ENCODE measurements around the gene ASTN2.

The ASTN2 gene

DNA sequence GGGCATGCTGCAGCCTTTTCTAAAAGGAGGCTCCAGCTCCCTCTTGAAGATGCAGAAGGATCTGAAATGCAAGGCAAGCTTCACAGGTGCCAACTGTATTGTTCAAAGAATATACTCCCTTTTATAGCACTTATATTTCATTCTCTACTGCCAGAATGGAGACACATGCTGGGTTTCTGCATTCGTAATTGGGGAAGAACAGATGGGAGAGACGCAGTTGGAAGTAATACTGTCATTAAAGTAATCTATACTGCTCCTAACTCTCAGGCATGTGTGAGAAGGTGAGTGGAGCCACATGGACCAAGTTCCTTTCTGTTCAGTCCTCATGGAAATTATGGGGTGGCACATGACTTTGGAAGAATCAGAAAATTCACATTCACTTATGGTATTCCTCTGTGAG lies 501.3 kb downstream of the ASTN2 start:
- TF ChIP-seq ZNF274 (IDR thresholded peaks at IDR 0.05; ENCODE audit: low read depth, low read length) = no peak
- no peak for TF ChIP-seq SUZ12 (IDR thresholded peaks at IDR 0.05; ENCODE audit: extremely low read depth, insufficient read depth, insufficient read length)
- TF ChIP-seq YY1 (IDR thresholded peaks at IDR 0.05; ENCODE audit: insufficient read depth, insufficient read length) = no peak
- no peaks in the 10 kb centered on the region for H3K4me1 ChIP-seq (ENCODE audit: insufficient read depth, insufficient read length)
- H3K4me3 ChIP-seq (ENCODE audit: insufficient read length, low read depth) = no peak overlapping the region
- no peak overlapping the region for H3K9ac ChIP-seq (ENCODE audit: insufficient read length, low read depth)
- no peaks in the 10 kb centered on the region for H3K9me3 ChIP-seq (ENCODE audit: insufficient read depth, low read length)
- H3K27me3 ChIP-seq (ENCODE audit: insufficient read depth, insufficient read length) = no peaks in the 10 kb centered on the region
- no peak for DNase-seq (ENCODE audit: low read depth, low spot score)
- no peaks in the 10 kb centered on the region for H3K36me3 ChIP-seq (ENCODE audit: insufficient read depth, insufficient read length, low read length)

DNA sequence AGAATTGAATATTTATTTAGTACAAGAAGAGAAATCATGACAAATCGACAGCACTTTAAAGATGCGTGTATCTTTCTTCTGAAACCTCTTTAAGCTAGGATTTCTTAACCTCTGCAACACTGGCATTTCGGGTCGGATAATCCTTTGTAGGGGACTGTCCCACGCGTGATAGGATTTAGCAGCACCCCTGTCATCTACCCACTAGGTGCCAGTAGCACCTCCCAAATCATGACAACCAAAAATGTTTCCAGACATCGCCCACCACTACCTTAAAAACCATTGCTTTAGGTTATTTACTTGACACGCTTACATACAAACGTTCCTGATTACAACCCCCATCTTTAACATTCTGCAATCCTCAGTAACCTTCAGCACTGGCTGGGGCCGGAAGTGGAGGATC lies 504.7 kb downstream of the ASTN2 start:
- Histone ChIP-seq H3K4me1 (ENCODE audit: insufficient read depth, insufficient read length) (no peaks in the 10 kb centered on the region), H3K9ac (ENCODE audit: insufficient read length, low read depth) (no peak overlapping the region), H3K4me3 (ENCODE audit: insufficient read length, low read depth) (no peak overlapping the region), H3K27me3 (ENCODE audit: insufficient read depth, insufficient read length) (no peaks in the 10 kb centered on the region), H3K9me3 (ENCODE audit: insufficient read depth, low read length) (no peaks in the 10 kb centered on the region), H3K36me3 (ENCODE audit: insufficient read depth, insufficient read length, low read length) (no peaks in the 10 kb centered on the region)
- no peak for DNase-seq (ENCODE audit: low read depth, low spot score)
- no peak for TF ChIP-seq ZNF274 (IDR thresholded peaks at IDR 0.05; ENCODE audit: low read depth, low read length)
- no peak for TF ChIP-seq SUZ12 (IDR thresholded peaks at IDR 0.05; ENCODE audit: extremely low read depth, insufficient read depth, insufficient read length)

DNA sequence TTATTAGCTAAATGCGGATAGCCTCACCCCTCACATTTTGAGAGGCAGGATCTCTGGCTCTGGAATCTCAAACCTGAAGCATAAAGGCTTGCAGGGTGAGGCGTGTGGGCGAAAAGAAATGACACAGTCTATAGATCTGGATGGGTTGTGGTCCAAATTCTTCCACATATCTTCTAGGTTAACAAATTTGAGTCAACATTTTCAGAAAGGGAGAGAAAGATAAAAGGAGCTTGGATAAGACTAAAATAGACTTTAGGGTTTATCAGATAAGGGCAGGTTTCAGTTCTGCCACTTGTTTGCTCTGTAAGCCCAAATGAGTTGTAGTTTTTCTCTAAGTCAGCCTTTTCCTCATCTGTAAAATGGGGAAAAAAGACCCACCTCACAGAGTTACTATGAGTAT lies 506.9 kb downstream of the ASTN2 start:
- no peaks in the 10 kb centered on the region for H3K27me3 ChIP-seq (ENCODE audit: insufficient read depth, insufficient read length)
- no peaks in the 10 kb centered on the region for H3K4me1 ChIP-seq (ENCODE audit: insufficient read depth, insufficient read length)
- H3K4me3 ChIP-seq (ENCODE audit: insufficient read length, low read depth) = no peak overlapping the region
- DNase-seq (ENCODE audit: low read depth, low spot score) = no peak
- no peaks in the 10 kb centered on the region for H3K9me3 ChIP-seq (ENCODE audit: insufficient read depth, low read length)
- H3K36me3 ChIP-seq (ENCODE audit: insufficient read depth, insufficient read length, low read length) = no peaks in the 10 kb centered on the region
- H3K9ac ChIP-seq (ENCODE audit: insufficient read length, low read depth) = no peak overlapping the region
- TF ChIP-seq SUZ12 (IDR thresholded peaks at IDR 0.05; ENCODE audit: extremely low read depth, insufficient read depth, insufficient read length) = no peak
- TF ChIP-seq YY1 (IDR thresholded peaks at IDR 0.05; ENCODE audit: insufficient read depth, insufficient read length) = no peak
- no peak for TF ChIP-seq ZNF274 (IDR thresholded peaks at IDR 0.05; ENCODE audit: low read depth, low read length)

DNA sequence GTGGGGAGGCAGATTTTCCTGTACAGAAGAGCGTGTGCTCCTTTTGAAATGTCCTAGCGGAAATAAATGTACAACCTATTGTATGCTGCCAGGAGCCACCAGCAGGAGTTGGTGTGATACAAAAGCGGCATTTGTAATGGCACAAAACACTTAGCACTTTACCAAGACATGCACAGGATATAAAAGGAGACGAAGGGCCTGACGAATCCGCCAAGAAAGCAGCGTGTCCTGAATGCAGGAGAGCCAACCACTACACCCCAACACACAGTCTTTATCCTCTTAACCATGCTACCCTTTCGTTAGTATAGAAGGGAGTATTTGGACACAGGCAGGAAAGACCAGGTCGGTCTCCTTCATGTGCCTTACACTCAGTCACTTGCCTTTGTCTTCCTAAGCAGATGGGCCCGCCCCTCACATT lies 509.7 kb downstream of the ASTN2 start:
- no peak overlapping the region for H3K9ac ChIP-seq (ENCODE audit: insufficient read length, low read depth)
- no peak overlapping the region for H3K4me3 ChIP-seq (ENCODE audit: insufficient read length, low read depth)
- no peaks in the 10 kb centered on the region for H3K36me3 ChIP-seq (ENCODE audit: insufficient read depth, insufficient read length, low read length)
- H3K9me3 ChIP-seq (ENCODE audit: insufficient read depth, low read length) = peaks cover 10% of the 10 kb centered on the region
- H3K27me3 ChIP-seq (ENCODE audit: insufficient read depth, insufficient read length) = no peaks in the 10 kb centered on the region
- no peak for TF ChIP-seq ZNF274 (IDR thresholded peaks at IDR 0.05; ENCODE audit: low read depth, low read length)
- TF ChIP-seq YY1 (IDR thresholded peaks at IDR 0.05; ENCODE audit: insufficient read depth, insufficient read length) = no peak
- DNase-seq (ENCODE audit: low read depth, low spot score) = no peak
- H3K4me1 ChIP-seq (ENCODE audit: insufficient read depth, insufficient read length) = no peaks in the 10 kb centered on the region

DNA sequence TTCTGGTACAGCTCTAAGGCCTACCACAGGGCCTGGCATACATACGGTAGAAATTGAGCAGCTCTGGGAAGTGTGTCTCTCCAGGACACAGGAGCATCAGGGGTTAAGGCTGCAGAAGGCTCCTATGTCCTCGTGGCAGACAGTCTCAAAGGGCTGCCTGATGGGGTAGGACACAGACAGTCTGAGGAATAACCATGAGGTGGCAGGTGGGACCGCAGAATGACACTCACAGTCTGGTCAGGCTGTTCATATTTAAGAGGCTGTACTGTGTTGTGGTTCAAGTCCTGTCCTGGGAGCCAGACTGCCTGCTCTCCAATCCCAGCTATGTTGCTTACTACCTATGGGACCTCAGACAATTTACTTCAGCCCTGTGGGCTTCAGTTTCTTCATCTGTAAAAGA lies 510.7 kb downstream of the ASTN2 start:
- Histone ChIP-seq H3K9ac (ENCODE audit: insufficient read length, low read depth) (no peak overlapping the region), H3K9me3 (ENCODE audit: insufficient read depth, low read length) (peaks cover 19% of the 10 kb centered on the region), H3K4me1 (ENCODE audit: insufficient read depth, insufficient read length) (no peaks in the 10 kb centered on the region), H3K27me3 (ENCODE audit: insufficient read depth, insufficient read length) (no peaks in the 10 kb centered on the region), H3K36me3 (ENCODE audit: insufficient read depth, insufficient read length, low read length) (no peaks in the 10 kb centered on the region), H3K4me3 (ENCODE audit: insufficient read length, low read depth) (no peak overlapping the region)
- TF ChIP-seq YY1 (IDR thresholded peaks at IDR 0.05; ENCODE audit: insufficient read depth, insufficient read length) (no peak), ZNF274 (IDR thresholded peaks at IDR 0.05; ENCODE audit: low read depth, low read length) (no peak), SUZ12 (IDR thresholded peaks at IDR 0.05; ENCODE audit: extremely low read depth, insufficient read depth, insufficient read length) (no peak)
- DNase-seq (ENCODE audit: low read depth, low spot score) = no peak

DNA sequence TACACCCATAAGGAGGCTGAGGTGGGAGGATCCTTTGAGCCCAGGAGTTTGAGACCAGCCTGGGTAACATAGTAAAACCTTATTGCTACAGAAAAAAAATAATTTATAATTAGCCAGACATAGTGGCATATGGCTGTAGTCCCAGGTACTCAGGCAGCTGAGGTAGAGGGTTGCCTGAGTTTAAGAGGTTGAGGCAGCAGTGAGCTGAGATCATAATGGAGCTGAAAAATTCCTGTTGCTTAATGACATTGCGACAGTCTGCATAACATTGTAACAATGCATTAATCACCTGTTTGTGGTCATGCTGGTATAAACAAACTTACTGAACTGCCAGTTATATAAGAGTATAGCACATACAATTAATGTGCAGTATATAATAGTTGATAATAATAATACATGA lies 513.6 kb downstream of the ASTN2 start:
- Histone ChIP-seq H3K4me1 (ENCODE audit: insufficient read depth, insufficient read length) (no peaks in the 10 kb centered on the region), H3K27me3 (ENCODE audit: insufficient read depth, insufficient read length) (no peaks in the 10 kb centered on the region), H3K9me3 (ENCODE audit: insufficient read depth, low read length) (peaks cover 19% of the 10 kb centered on the region), H3K36me3 (ENCODE audit: insufficient read depth, insufficient read length, low read length) (no peaks in the 10 kb centered on the region), H3K9ac (ENCODE audit: insufficient read length, low read depth) (no peak overlapping the region), H3K4me3 (ENCODE audit: insufficient read length, low read depth) (no peak overlapping the region)
- TF ChIP-seq ZNF274 (IDR thresholded peaks at IDR 0.05; ENCODE audit: low read depth, low read length) (no peak), YY1 (IDR thresholded peaks at IDR 0.05; ENCODE audit: insufficient read depth, insufficient read length) (no peak), SUZ12 (IDR thresholded peaks at IDR 0.05; ENCODE audit: extremely low read depth, insufficient read depth, insufficient read length) (no peak)
- no peak for DNase-seq (ENCODE audit: low read depth, low spot score)

DNA sequence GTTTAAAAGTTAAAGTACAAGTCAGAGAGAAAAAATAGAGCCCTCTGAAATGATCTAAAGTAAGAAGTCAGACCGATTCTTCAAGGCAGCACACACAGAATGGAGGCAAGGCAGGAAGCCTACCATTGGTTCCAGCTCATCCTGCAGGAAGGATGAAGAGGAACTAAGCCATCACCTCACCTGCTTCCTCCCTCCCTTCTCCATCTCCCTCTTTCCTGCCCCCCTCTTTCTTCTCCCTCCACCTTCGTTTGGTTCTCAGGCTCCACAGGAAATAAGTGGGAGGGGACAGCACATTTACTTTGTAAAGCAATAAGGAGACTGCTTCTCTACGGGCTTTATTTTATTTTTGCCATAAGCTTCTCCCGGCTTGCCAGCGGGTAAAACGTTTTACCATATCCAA lies 514.3 kb downstream of the ASTN2 start:
- no peaks in the 10 kb centered on the region for H3K27me3 ChIP-seq (ENCODE audit: insufficient read depth, insufficient read length)
- no peak for DNase-seq (ENCODE audit: low read depth, low spot score)
- H3K9me3 ChIP-seq (ENCODE audit: insufficient read depth, low read length) = peaks cover 19% of the 10 kb centered on the region
- H3K36me3 ChIP-seq (ENCODE audit: insufficient read depth, insufficient read length, low read length) = no peaks in the 10 kb centered on the region
- H3K4me3 ChIP-seq (ENCODE audit: insufficient read length, low read depth) = no peak overlapping the region
- no peaks in the 10 kb centered on the region for H3K4me1 ChIP-seq (ENCODE audit: insufficient read depth, insufficient read length)
- TF ChIP-seq SUZ12 (IDR thresholded peaks at IDR 0.05; ENCODE audit: extremely low read depth, insufficient read depth, insufficient read length) = no peak
- no peak for TF ChIP-seq ZNF274 (IDR thresholded peaks at IDR 0.05; ENCODE audit: low read depth, low read length)
- TF ChIP-seq YY1 (IDR thresholded peaks at IDR 0.05; ENCODE audit: insufficient read depth, insufficient read length) = no peak
- H3K9ac ChIP-seq (ENCODE audit: insufficient read length, low read depth) = no peak overlapping the region

DNA sequence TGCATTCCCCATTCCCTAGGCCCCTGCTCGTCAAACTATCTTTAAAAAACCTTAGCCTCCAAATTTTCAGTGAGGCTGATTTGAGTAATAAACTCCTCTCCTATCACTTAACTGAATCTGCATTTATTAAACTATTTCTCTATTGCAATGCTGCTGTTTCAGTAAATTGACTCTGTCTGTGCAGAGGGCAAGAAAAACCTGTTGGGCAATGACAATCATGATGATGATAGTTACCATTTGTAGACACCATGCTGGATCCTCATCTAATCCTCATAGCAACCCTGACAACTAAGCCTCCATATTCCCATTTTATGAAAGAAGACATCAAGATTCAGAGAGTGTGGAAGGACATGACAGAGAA lies 514.9 kb downstream of the ASTN2 start:
- H3K9me3 ChIP-seq (ENCODE audit: insufficient read depth, low read length) = peaks cover 19% of the 10 kb centered on the region
- no peaks in the 10 kb centered on the region for H3K4me1 ChIP-seq (ENCODE audit: insufficient read depth, insufficient read length)
- no peak for DNase-seq (ENCODE audit: low read depth, low spot score)
- H3K4me3 ChIP-seq (ENCODE audit: insufficient read length, low read depth) = no peak overlapping the region
- H3K36me3 ChIP-seq (ENCODE audit: insufficient read depth, insufficient read length, low read length) = no peaks in the 10 kb centered on the region
- no peaks in the 10 kb centered on the region for H3K27me3 ChIP-seq (ENCODE audit: insufficient read depth, insufficient read length)
- TF ChIP-seq YY1 (IDR thresholded peaks at IDR 0.05; ENCODE audit: insufficient read depth, insufficient read length) (no peak), ZNF274 (IDR thresholded peaks at IDR 0.05; ENCODE audit: low read depth, low read length) (no peak), SUZ12 (IDR thresholded peaks at IDR 0.05; ENCODE audit: extremely low read depth, insufficient read depth, insufficient read length) (no peak)
- H3K9ac ChIP-seq (ENCODE audit: insufficient read length, low read depth) = no peak overlapping the region

Measured in NT2/D1 (cell line).